ENCODE data around the gene ANKRD33. TPM values are rescaled to one million over a fixed set of nuclear protein-coding genes. Genes with fewer than 3 reads are reported as not detected.

Gene ANKRD33
- total RNA-seq, 1 experiment from 2014 or later = not detected

DNA sequence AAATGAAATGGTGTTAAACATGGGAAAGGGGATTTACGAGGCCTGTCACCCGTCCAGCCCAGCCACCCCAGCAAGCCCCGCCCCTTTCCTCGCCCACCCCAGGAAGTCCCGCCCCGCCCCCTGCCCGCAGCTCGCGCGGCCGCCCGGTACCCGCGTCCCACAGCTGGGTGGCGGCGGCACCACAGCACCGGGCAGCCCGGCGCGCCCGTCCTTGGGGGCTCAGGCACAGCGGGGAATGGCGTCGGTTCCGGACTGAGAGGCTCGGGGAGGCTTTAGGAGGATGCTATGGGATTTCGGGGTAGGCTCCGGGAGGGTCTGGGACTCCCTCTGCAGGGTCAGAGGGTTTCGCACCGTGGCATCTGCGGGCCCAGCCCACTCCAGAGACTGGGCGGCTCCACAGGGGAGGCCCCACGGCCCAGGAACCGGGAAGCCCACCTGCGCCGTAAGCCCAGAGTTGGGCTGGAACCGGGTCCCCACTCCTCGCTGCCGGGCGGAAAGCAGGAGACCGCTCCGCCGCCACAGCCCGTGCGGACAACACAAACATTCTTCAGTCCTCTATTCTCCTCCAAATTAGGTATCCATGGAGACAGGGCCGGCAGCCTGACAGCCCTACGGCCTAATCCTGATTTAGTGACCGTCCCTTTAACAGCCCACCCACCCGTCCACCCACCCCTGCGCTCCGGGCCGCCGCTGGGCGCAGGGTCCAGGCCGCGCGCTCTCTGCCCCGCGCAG, 40.8 kb upstream of the ANKRD33 start:
- BruUV-seq (replicated peaks) = no TSS peak
- H3K27ac Mint-ChIP-seq (ENCODE audit: unreplicated experiment) = no peak overlapping the region
- H3K4me1 Mint-ChIP-seq (ENCODE audit: low read depth, unreplicated experiment) = peaks cover 7% of the 10 kb centered on the region
- H3K36me3 Mint-ChIP-seq (ENCODE audit: insufficient read depth, unreplicated experiment) = no peaks in the 10 kb centered on the region
- CTCF ChIA-PET = interaction anchor here (0.6 kb wide), 1 partner anchor 14 kb away, joined by 5 read pairs; no protein-coding TSS in a partner anchor
- DNase-seq = peak; percentile 22
- peaks cover 75% of the 10 kb centered on the region for H3K27me3 Mint-ChIP-seq (ENCODE audit: unreplicated experiment)
- intact Hi-C loops (cut with micrococcal nuclease; ENCODE audit: unreplicated experiment) = no loop called here
- TF ChIP-seq, protein P1, sequence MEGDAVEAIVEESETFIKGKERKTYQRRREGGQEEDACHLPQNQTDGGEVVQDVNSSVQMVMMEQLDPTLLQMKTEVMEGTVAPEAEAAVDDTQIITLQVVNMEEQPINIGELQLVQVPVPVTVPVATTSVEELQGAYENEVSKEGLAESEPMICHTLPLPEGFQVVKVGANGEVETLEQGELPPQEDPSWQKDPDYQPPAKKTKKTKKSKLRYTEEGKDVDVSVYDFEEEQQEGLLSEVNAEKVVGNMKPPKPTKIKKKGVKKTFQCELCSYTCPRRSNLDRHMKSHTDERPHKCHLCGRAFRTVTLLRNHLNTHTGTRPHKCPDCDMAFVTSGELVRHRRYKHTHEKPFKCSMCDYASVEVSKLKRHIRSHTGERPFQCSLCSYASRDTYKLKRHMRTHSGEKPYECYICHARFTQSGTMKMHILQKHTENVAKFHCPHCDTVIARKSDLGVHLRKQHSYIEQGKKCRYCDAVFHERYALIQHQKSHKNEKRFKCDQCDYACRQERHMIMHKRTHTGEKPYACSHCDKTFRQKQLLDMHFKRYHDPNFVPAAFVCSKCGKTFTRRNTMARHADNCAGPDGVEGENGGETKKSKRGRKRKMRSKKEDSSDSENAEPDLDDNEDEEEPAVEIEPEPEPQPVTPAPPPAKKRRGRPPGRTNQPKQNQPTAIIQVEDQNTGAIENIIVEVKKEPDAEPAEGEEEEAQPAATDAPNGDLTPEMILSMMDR (IDR thresholded peaks at IDR 0.05; ENCODE audit: unreplicated experiment) = no peak
- peak overlapping the region; percentile 7 for H3K4me3 Mint-ChIP-seq (ENCODE audit: low read depth, unreplicated experiment)
- H3K9me3 Mint-ChIP-seq (ENCODE audit: low read depth, unreplicated experiment) = no peaks in the 10 kb centered on the region

DNA sequence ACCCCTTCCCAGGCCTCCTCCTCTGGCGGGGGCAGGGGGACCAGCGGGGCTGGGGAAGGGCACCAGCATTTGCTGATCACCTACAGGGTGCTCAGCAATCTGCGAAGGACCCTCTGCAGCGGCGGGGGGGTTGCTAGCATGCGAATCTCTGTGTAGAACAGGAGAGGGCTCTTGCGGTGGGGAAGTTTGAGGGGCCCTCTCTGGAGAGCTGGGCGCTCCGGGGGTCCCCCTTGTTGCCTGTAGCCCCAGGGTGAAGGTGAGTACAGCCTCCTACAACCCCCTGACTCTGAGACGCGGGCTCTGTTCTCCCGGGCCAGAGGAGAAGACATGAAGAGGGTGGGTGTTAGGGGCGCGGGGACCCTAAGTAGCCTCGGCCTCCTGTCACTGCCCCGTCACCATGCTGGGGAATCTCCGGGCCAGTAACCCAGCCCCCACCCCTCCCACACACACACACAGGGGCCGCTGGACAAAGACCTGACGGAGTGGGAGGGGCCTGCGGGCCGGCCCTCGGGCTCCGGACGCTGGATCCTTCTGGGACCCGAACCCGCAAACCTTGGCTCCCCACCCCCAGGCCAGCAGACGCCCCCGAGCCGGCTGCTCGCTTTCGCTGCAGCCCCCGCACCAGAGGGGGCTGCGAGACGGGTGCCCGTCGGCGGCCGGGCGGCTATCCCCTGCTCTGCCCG, 40.1 kb upstream of the ANKRD33 start:
- CTCF ChIA-PET = no interaction called here
- BruUV-seq (replicated peaks) = no TSS peak
- Mint-ChIP-seq H3K27me3 (ENCODE audit: unreplicated experiment) (peaks cover 75% of the 10 kb centered on the region), H3K9me3 (ENCODE audit: low read depth, unreplicated experiment) (no peaks in the 10 kb centered on the region), H3K36me3 (ENCODE audit: insufficient read depth, unreplicated experiment) (no peaks in the 10 kb centered on the region), H3K27ac (ENCODE audit: unreplicated experiment) (no peak overlapping the region), H3K4me3 (ENCODE audit: low read depth, unreplicated experiment) (peak overlapping the region; percentile 7), H3K4me1 (ENCODE audit: low read depth, unreplicated experiment) (peaks cover 7% of the 10 kb centered on the region)
- no peak for DNase-seq
- TF ChIP-seq, protein P1 (IDR thresholded peaks at IDR 0.05; ENCODE audit: unreplicated experiment) = no peak
- intact Hi-C loops (cut with micrococcal nuclease; ENCODE audit: unreplicated experiment) = no loop called here

DNA sequence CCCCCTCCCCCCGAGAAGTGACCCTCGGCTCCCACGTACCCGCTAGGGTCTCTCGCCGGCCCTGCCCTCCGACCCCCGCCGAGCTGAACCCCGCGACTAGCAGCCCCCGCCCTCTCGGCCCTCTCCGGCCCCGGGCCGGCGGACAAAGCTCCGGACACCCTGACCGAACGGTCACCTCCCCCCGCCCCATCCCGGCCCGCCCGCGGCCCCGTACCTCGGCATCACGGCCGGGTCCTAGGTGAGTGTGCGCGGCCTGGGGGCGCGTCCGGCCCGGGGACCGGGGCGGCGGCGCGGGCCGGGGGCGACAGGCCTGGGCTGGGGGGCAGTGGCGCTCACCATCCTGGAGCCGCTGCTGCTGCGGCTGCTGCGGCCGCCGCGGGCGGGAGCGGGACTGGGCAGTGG, 39.6 kb upstream of the ANKRD33 start, which contains the start of gene FIGNL2:
Gene FIGNL2, minus strand, starts transcription at position 393 of the 402 bp plus-strand sequence. CDS start 26,305 bp downstream, outside the sequence.
- peak within 1 kb of the TSS; percentile 7 for H3K4me3 Mint-ChIP-seq (ENCODE audit: low read depth, unreplicated experiment)
- H3K27me3 Mint-ChIP-seq (ENCODE audit: unreplicated experiment) = peaks cover 75% of the 10 kb centered on the region
- no peak for DNase-seq
- H3K36me3 Mint-ChIP-seq (ENCODE audit: insufficient read depth, unreplicated experiment) = no peaks in the 10 kb centered on the region
- H3K9me3 Mint-ChIP-seq (ENCODE audit: low read depth, unreplicated experiment) = no peaks in the 10 kb centered on the region
- no TSS peak for BruUV-seq (replicated peaks)
- H3K27ac Mint-ChIP-seq (ENCODE audit: unreplicated experiment) = no peak within 1 kb of the TSS
- TF ChIP-seq, protein P1 (IDR thresholded peaks at IDR 0.05; ENCODE audit: unreplicated experiment) = no peak
- intact Hi-C loops (cut with micrococcal nuclease; ENCODE audit: unreplicated experiment) = no loop called here
- peaks cover 7% of the 10 kb centered on the region for H3K4me1 Mint-ChIP-seq (ENCODE audit: low read depth, unreplicated experiment)
- CTCF ChIA-PET = no interaction called here

DNA sequence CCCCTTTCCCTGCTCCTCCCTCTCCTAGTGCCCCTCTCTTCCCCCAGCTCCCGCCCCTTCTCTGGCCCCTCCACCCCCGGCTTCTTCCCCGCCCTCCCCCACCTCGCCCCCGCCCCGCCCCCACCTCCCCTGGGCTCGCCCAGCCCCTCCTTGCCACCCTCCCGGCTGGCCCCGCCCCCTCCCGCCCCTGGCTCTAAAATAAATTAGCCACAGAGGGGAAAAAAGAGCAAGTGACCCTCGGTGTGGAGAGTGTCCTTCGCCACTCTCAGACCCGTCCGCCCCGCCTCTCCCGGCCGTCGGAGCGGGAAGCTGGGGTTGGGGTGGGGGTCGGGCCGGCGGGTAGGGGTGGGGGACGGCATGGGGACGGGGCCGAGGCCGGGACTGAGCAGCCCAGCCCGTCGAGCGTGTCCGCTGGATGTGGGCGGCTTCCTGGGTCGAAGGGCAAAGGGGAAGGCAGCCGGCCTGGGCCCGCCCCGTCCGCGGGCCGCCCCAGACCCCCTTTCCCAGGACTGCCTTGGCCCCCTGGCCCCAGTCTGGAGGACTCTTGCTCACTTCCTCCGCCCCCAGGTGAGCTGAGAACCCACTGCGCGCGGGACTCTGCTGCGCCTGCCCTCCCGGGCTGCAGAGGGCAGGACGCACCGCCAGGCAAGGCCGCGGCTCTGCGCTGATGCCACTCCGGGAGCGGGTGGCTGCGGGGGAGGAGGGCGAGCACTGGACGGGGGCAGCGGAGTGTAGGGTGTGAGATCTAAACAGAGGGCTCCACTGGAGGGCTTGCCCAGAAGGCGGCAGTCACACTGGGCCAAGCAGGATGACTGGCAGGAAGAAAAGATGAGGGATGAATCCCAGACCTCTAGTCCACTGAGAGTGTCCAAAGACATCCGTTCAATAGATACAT, 38.8 kb upstream of the ANKRD33 start:
- DNase-seq = no peak
- Mint-ChIP-seq H3K4me3 (ENCODE audit: low read depth, unreplicated experiment) (no peak overlapping the region), H3K27me3 (ENCODE audit: unreplicated experiment) (peaks cover 75% of the 10 kb centered on the region)

More for the DNA sequence above, 38.8 kb upstream of the ANKRD33 start:
- intact Hi-C loops (cut with micrococcal nuclease; ENCODE audit: unreplicated experiment) = no loop called here
- TF ChIP-seq, protein P1 (IDR thresholded peaks at IDR 0.05; ENCODE audit: unreplicated experiment) = no peak
- CTCF ChIA-PET = no interaction called here
- Mint-ChIP-seq H3K9me3 (ENCODE audit: low read depth, unreplicated experiment) (no peaks in the 10 kb centered on the region), H3K27ac (ENCODE audit: unreplicated experiment) (no peak overlapping the region), H3K36me3 (ENCODE audit: insufficient read depth, unreplicated experiment) (no peaks in the 10 kb centered on the region), H3K4me1 (ENCODE audit: low read depth, unreplicated experiment) (peaks cover 7% of the 10 kb centered on the region)
- no TSS peak for BruUV-seq (replicated peaks)
